Heart right ventricle (tissue), 16 donors: ENCODE data around the gene SCN2A. TPM values are rescaled to one million over a fixed set of nuclear protein-coding genes. Genes with fewer than 3 reads are reported as not detected.

ENCODE experiments used
- ATAC-seq, 8 donors: fragments of 200-7000 bp; cut with Tn5 transposase; one replicate each; pipeline ENCODE4 v1.9.1; 2020; ENCODE audit warnings: mild to moderate bottlenecking in 8 of 8, moderate library complexity in 8 of 8, moderate number of reproducible peaks in 1 of 8
- DNase-seq, 2 donors: peaks; one replicate each; pipeline ENCODE4 v3.0.0-alpha.2; 2020
- H3K27ac ChIP-seq, 10 donors: fragments of 200-600 bp; sonication (generic) in 2 of 10; one replicate each; pipeline versions ENCODE4 v1.5.0 to v1.8.0; 2020 to 2022; ENCODE audit warnings: mild to moderate bottlenecking in 3 of 10
- H3K27me3 ChIP-seq, 7 donors: fragments of 200-600 bp; one replicate each; pipeline ENCODE4 v1.8.0; 2021 to 2022; ENCODE audit warnings: mild to moderate bottlenecking in 2 of 7
- H3K36me3 ChIP-seq, 9 donors: fragments of 200-600 bp; sonication (generic) in 1 of 9; one replicate each; pipeline versions ENCODE4 v1.5.0 to v1.8.0; 2020 to 2022; ENCODE audit warnings: mild to moderate bottlenecking in 2 of 9
- H3K4me1 ChIP-seq, 9 donors: fragments of 200-600 bp; sonication (generic) in 1 of 9; one replicate each; pipeline versions ENCODE4 v1.5.0 to v1.8.0; 2020 to 2022; ENCODE audit warnings: mild to moderate bottlenecking in 4 of 9
- H3K4me3 ChIP-seq, 10 donors: fragments of 200-600 bp; sonication (generic) in 2 of 10; one replicate each; pipeline versions ENCODE4 v1.5.0 to v1.8.0; 2020 to 2022; ENCODE audit warnings: mild to moderate bottlenecking in 7 of 10, moderate library complexity in 2 of 10
- H3K9me3 ChIP-seq, 11 donors: fragments of 200-600 bp in 10 of 11; sonication (generic) in 2 of 11; one replicate each; pipeline versions ENCODE4 v1.5.0 to v1.8.0; 2013 to 2022; ENCODE audit warnings: mild to moderate bottlenecking in 2 of 11, control low read depth in 1 of 11, moderate library complexity in 1 of 11
- WGBS, 2 donors: extraction: QIAGEN DNeasy Blood & Tissue Kit; methylation state at CpG; one replicate each; pipeline ENCODE4 v1.1.7; 2013; ENCODE audit warnings: inconsistent platforms in 1 of 2; 5-methylcytosine and 5-hydroxymethylcytosine counted together
- intact Hi-C, 10 donors: fragments of 100-400 bp; cut with DNase I; formaldehyde crosslinking; loops; one replicate each; pipeline versions ENCODE4 v1.11.1 to v1.14.2; 2022
- polyA plus RNA-seq, 2 donors: library from polyadenylated mRNA; stranded (reverse); fragments of 200-250 nt; gene quantifications; one replicate each; pipeline ENCODE4 v1.2.3, GENCODE V29; 2013
- total RNA-seq, 10 donors: library from RNA; stranded (reverse); fragmentation: NEBNext Ultra II Directional in 3 of 10; extraction: Animal tissue kit (Norgen Biotek cat#: 25700) in 3 of 10; gene quantifications; one replicate each; pipeline versions ENCODE4 v1.2.1 to v1.2.4, GENCODE V29; 2021 to 2023
- TF ChIP-seq, protein P1 (sequence below), 9 donors: fragments of 200-600 bp; sonication (generic) in 2 of 9; IDR thresholded peaks; one replicate each; pipeline versions ENCODE4 v1.5.0 to v1.8.0; 2021 to 2022; ENCODE audit warnings: antibody characterized with exemption in 9 of 9, mild to moderate bottlenecking in 5 of 9, moderate library complexity in 1 of 9
- donor health status: Arrhythmogenic right ventricular cardiomyopathy.
- donor health status: ischemic (EF 13 %, LVEDD 7.1; RV severe dilation, severe dysfunction).
- donor health status: healthy with polysubstance abuse.
- donor health status: DM: no; HTN: yes; CAD: no.
- donor health status: DM: no; HTN: no; CAD: no.
- donor health status: ischemic (EF 25% LVEDD 6.9; RV normal size, moderate dysfunction).
- donor health status: ischemic (EF 25% LVEDD 5.7; RV mildly dilated, moderate dysfunction).
- donor health status: healthy.
- donor health status: DM: yes; HTN: yes; CAD: no.
- donor health status: Ischemic cardiomyopathy.
- donor health status: ischemic (EF 35%, LVEDD 5.7; RV mildly dilated, moderate dysfunction).
- donor health status: nonischemic (EF 11% LVEDD 7.7; RV severe dilation, severe dysfunction).
- donor health status: DM: yes; HTN: yes; CAD: no.
- donor health status: PGD.
- donor health status: ischemic (EF 29% LVEDD 5.4; RV normal size, mild dysfunction).
- donor health status: nonischemic (EF 23%, LVEDD 6.1; RV moderate dilation, normal function).

SCN2A gene
- total and polyA plus RNA-seq, 12 donors, result 0.01 to 0.26 (median 0.07) TPM; not detected in 2

GRCh38 chr2:165219481-165219880 is 19.7 kb upstream of the SCN2A start:
- WGBS, 2 donors, result 70 to 74% methylated on average over 3 of the region's 3 CpGs
- Histone ChIP-seq H3K4me3 (no peak overlapping the region), H3K9me3 (no peaks in the 10 kb centered on the region), H3K27ac (no peak overlapping the region), H3K4me1 (no peaks in the 10 kb centered on the region), H3K36me3 (no peaks in the 10 kb centered on the region), H3K27me3 (peaks cover 0 to 15% (median 0%) of the 10 kb centered on the region in 7 donors)
- ATAC-seq, result no peak
- TF ChIP-seq, protein P1, sequence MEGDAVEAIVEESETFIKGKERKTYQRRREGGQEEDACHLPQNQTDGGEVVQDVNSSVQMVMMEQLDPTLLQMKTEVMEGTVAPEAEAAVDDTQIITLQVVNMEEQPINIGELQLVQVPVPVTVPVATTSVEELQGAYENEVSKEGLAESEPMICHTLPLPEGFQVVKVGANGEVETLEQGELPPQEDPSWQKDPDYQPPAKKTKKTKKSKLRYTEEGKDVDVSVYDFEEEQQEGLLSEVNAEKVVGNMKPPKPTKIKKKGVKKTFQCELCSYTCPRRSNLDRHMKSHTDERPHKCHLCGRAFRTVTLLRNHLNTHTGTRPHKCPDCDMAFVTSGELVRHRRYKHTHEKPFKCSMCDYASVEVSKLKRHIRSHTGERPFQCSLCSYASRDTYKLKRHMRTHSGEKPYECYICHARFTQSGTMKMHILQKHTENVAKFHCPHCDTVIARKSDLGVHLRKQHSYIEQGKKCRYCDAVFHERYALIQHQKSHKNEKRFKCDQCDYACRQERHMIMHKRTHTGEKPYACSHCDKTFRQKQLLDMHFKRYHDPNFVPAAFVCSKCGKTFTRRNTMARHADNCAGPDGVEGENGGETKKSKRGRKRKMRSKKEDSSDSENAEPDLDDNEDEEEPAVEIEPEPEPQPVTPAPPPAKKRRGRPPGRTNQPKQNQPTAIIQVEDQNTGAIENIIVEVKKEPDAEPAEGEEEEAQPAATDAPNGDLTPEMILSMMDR (IDR thresholded peaks at IDR 0.05), result no peak
- intact Hi-C loops, result no loop called here
- no peak for DNase-seq

DNA sequence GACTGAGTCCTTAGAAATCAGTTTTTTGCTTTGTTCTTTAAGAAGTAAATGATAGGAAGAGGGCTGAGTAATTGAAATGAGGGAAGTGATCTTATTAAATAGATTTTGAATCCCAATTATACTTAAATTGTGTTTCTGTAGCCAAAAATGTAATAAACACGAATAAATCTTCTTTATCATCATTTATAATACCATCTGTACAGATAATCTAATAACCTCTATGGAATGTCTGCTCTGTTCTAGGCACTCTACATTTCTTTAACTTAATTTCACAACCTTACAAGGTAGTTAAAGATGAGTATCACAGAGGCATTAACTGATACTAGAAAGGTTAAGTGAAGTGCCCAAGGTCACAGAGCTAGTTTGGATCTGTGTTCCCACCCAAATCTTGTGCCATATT is 14.3 kb upstream of the SCN2A start:
- Histone ChIP-seq H3K4me3 (no peak overlapping the region), H3K36me3 (no peaks in the 10 kb centered on the region), H3K27me3 (peaks cover 0 to 15% (median 0%) of the 10 kb centered on the region in 7 donors), H3K9me3 (no peaks in the 10 kb centered on the region), H3K4me1 (no peaks in the 10 kb centered on the region), H3K27ac (no peak overlapping the region)
- no peak for DNase-seq
- TF ChIP-seq, protein P1 (IDR thresholded peaks at IDR 0.05), result no peak
- intact Hi-C loops, result no loop called here
- ATAC-seq, result no peak
- WGBS, 2 donors, result 32 to 43% methylated on average over 1 of the region's 1 CpG

GRCh38 chr2:165227571-165227970 is 11.6 kb upstream of the SCN2A start:
- ATAC-seq (no peak), DNase-seq (no peak)
- H3K36me3 ChIP-seq, result no peaks in the 10 kb centered on the region
- no peaks in the 10 kb centered on the region for H3K4me1 ChIP-seq
- TF ChIP-seq, protein P1 (IDR thresholded peaks at IDR 0.05), result no peak
- H3K27ac ChIP-seq, result no peak overlapping the region
- 73 to 86% methylated on average over 1 of the region's 1 CpG for WGBS, 2 donors
- no peaks in the 10 kb centered on the region for H3K9me3 ChIP-seq
- intact Hi-C loops, result no loop called here
- H3K27me3 ChIP-seq, result peaks cover 0 to 10% (median 0%) of the 10 kb centered on the region in 7 donors
- H3K4me3 ChIP-seq, result no peak overlapping the region

GRCh38 chr2:165237056-165237455 is 2.2 kb upstream of the SCN2A start:
- DNase-seq (no peak), ATAC-seq (no peak)
- H3K4me3 ChIP-seq, result no peak overlapping the region
- no peaks in the 10 kb centered on the region for H3K36me3 ChIP-seq
- intact Hi-C loops, result loop anchor here in 1 of 10 donors (5.0 kb wide), 1 partner anchor 70 kb away; no protein-coding TSS in a partner anchor
- no peaks in the 10 kb centered on the region for H3K9me3 ChIP-seq
- no peak overlapping the region for H3K27ac ChIP-seq
- TF ChIP-seq, protein P1 (IDR thresholded peaks at IDR 0.05), result no peak
- 35 to 39% methylated on average over 2 of the region's 2 CpGs for WGBS, 2 donors
- no peaks in the 10 kb centered on the region for H3K4me1 ChIP-seq
- peaks cover 0 to 24% (median 0%) of the 10 kb centered on the region in 7 donors for H3K27me3 ChIP-seq
